IPS-15b (cell line): ENCODE measurements around the gene PAFAH1B1.
A peak's percentile ranks its signal among the peaks of the same experiment; 100 is the strongest.

ENCODE experiments used
- H3K27me3 ChIP-seq: one replicate; pipeline ENCODE4 v1.6.1; 2013; ENCODE audit warnings: low read length; ENCODE audit not compliant: control insufficient read depth, insufficient read depth
- H3K36me3 ChIP-seq: one replicate; pipeline ENCODE4 v1.6.1; 2013; ENCODE audit warnings: low read length; ENCODE audit not compliant: control insufficient read depth, insufficient read depth
- H3K4me1 ChIP-seq: one replicate; pipeline ENCODE4 v1.6.1; 2013; ENCODE audit warnings: mild to moderate bottlenecking, low read length; ENCODE audit not compliant: control insufficient read depth, insufficient read depth
- H3K4me3 ChIP-seq: one replicate; pipeline ENCODE4 v1.5.1; 2013; ENCODE audit warnings: low read depth, low read length
- H3K9ac ChIP-seq: one replicate; pipeline ENCODE4 v1.6.1; 2013; ENCODE audit warnings: low read depth, mild to moderate bottlenecking, low read length
- H3K9me3 ChIP-seq: one replicate; pipeline ENCODE4 v1.6.1; 2013; ENCODE audit warnings: mild to moderate bottlenecking, low read length; ENCODE audit not compliant: control insufficient read depth, insufficient read depth

Gene PAFAH1B1

GRCh38 chr17:2710803-2711607 lies 117.6 kb downstream of the PAFAH1B1 start:
- Histone ChIP-seq H3K4me1 (peaks cover 22% of the 10 kb centered on the region), H3K9ac (peak overlapping the region; percentile 65), H3K9me3 (no peaks in the 10 kb centered on the region), H3K27me3 (peaks cover 4% of the 10 kb centered on the region), H3K4me3 (peak overlapping the region; percentile 77), H3K36me3 (no peaks in the 10 kb centered on the region)

- peak within 1 kb of the TSS; percentile 77 for H3K4me3 ChIP-seq
- no peaks in the 10 kb centered on the region for H3K9me3 ChIP-seq
- H3K9ac ChIP-seq, result peak within 1 kb of the TSS; percentile 76
- H3K4me1 ChIP-seq, result peaks cover 22% of the 10 kb centered on the region
- H3K27me3 ChIP-seq, result peaks cover 4% of the 10 kb centered on the region
- no peaks in the 10 kb centered on the region for H3K36me3 ChIP-seq
Observed at GRCh38 chr17:2711608-2712299, 118.3 kb downstream of the PAFAH1B1 start, which contains the start of gene CLUH. CLUH (minus strand) TSS chr17:2711764; CDS start chr17:2711661, 103 bp downstream.

- Histone ChIP-seq H3K9ac (peak overlapping the region; percentile 76), H3K9me3 (no peaks in the 10 kb centered on the region), H3K4me1 (peaks cover 22% of the 10 kb centered on the region), H3K27me3 (peaks cover 4% of the 10 kb centered on the region), H3K4me3 (peak overlapping the region; percentile 77), H3K36me3 (no peaks in the 10 kb centered on the region)
Observed at GRCh38 chr17:2712300-2713043, 119.0 kb downstream of the PAFAH1B1 start.

- Histone ChIP-seq H3K4me1 (peaks cover 19% of the 10 kb centered on the region), H3K4me3 (no peak overlapping the region)
Observed at GRCh38 chr17:2713881-2714280, 120.4 kb downstream of the PAFAH1B1 start.

GRCh38 chr17:2716649-2717048 lies 123.2 kb downstream of the PAFAH1B1 start:
- no peaks in the 10 kb centered on the region for H3K27me3 ChIP-seq
- H3K9ac ChIP-seq, result no peak overlapping the region
- H3K4me1 ChIP-seq, result peaks cover 5% of the 10 kb centered on the region
- no peaks in the 10 kb centered on the region for H3K9me3 ChIP-seq
- H3K4me3 ChIP-seq, result no peak overlapping the region
- H3K36me3 ChIP-seq, result no peaks in the 10 kb centered on the region

More at GRCh38 chr17:2713881-2714280, 120.4 kb downstream of the PAFAH1B1 start:
- Histone ChIP-seq H3K36me3 (no peaks in the 10 kb centered on the region), H3K9me3 (no peaks in the 10 kb centered on the region), H3K27me3 (peaks cover 4% of the 10 kb centered on the region), H3K9ac (no peak overlapping the region)

GRCh38 chr17:2718150-2718938 lies 124.9 kb downstream of the PAFAH1B1 start:
- no peak overlapping the region for H3K9ac ChIP-seq

GRCh38 chr17:2719861-2720260 lies 126.4 kb downstream of the PAFAH1B1 start:
- no peak overlapping the region for H3K4me3 ChIP-seq
- H3K9ac ChIP-seq, result no peak overlapping the region
- H3K36me3 ChIP-seq, result no peaks in the 10 kb centered on the region
- no peaks in the 10 kb centered on the region for H3K27me3 ChIP-seq
- H3K4me1 ChIP-seq, result no peaks in the 10 kb centered on the region
- H3K9me3 ChIP-seq, result no peaks in the 10 kb centered on the region

More at GRCh38 chr17:2718150-2718938, 124.9 kb downstream of the PAFAH1B1 start:
- no peaks in the 10 kb centered on the region for H3K4me1 ChIP-seq
- no peak overlapping the region for H3K4me3 ChIP-seq
- H3K36me3 ChIP-seq, result no peaks in the 10 kb centered on the region
- no peaks in the 10 kb centered on the region for H3K9me3 ChIP-seq
- no peaks in the 10 kb centered on the region for H3K27me3 ChIP-seq

GRCh38 chr17:2721603-2722002 lies 128.1 kb downstream of the PAFAH1B1 start:
- Histone ChIP-seq H3K4me1 (peaks cover 3% of the 10 kb centered on the region), H3K4me3 (no peak overlapping the region), H3K36me3 (no peaks in the 10 kb centered on the region), H3K9me3 (no peaks in the 10 kb centered on the region), H3K27me3 (no peaks in the 10 kb centered on the region), H3K9ac (no peak overlapping the region)

GRCh38 chr17:2722611-2723010 lies 129.2 kb downstream of the PAFAH1B1 start:
- Histone ChIP-seq H3K9me3 (no peaks in the 10 kb centered on the region), H3K36me3 (no peaks in the 10 kb centered on the region), H3K27me3 (no peaks in the 10 kb centered on the region), H3K4me3 (peak overlapping the region; percentile 5), H3K4me1 (peaks cover 3% of the 10 kb centered on the region), H3K9ac (no peak overlapping the region)

- Histone ChIP-seq H3K27me3 (no peaks in the 10 kb centered on the region), H3K36me3 (no peaks in the 10 kb centered on the region), H3K4me3 (peak overlapping the region; percentile 53), H3K9me3 (no peaks in the 10 kb centered on the region), H3K9ac (peak overlapping the region; percentile 56), H3K4me1 (peaks cover 3% of the 10 kb centered on the region)
Observed at GRCh38 chr17:2723505-2723996, 130.1 kb downstream of the PAFAH1B1 start.
